ENCODE measurements around the gene ZNF232. TPM values are rescaled to one million over a fixed set of nuclear protein-coding genes. Genes with fewer than 3 reads are reported as not detected.
"Not testable (repeated sequence)": the region's sequence is repeated elsewhere in the genome, so short reads cannot be mapped to it uniquely, and the experiment has no call there.

The ZNF232 gene
- polyA plus RNA-seq, 1 of the 3 experiments (the other 2 are of a cell fraction): 3.4 TPM

- H3K9me3 ChIP-seq; H4K20me1 ChIP-seq (ENCODE audit: insufficient read depth); H3K9me2 ChIP-seq; H3K4me1 ChIP-seq (ENCODE audit: control insufficient read depth in 1 of 2, insufficient read depth in 2 of 2, low read depth in 1 of 2, low read length in 1 of 2); H3K27me3 ChIP-seq (ENCODE audit: insufficient read depth); CTCF ChIA-PET; H3F3A ChIP-seq (replicated peaks; ENCODE audit: insufficient read depth); H3K4me2 ChIP-seq; H3K79me2 ChIP-seq (ENCODE audit: insufficient read depth); H3K9ac ChIP-seq; H3K36me3 ChIP-seq (replicated peaks in 1 of 2; ENCODE audit: control insufficient read depth in 1 of 2, insufficient read depth in 2 of 2, low read length in 1 of 2); DNase-seq; H3K27ac ChIP-seq (ENCODE audit: low read depth in 2 of 2, low read length in 1 of 2); H3K4me3 ChIP-seq (ENCODE audit: low read depth in 2 of 2, low read length in 1 of 2); H2AFZ ChIP-seq (ENCODE audit: low read depth): not testable (repeated sequence)
- 67% methylated on average over 13 of the region's 15 CpGs for WGBS (ENCODE audit: low lambda C conversion rate)
- POLR2A ChIA-PET: interaction anchor here (0.6 kb wide), 1 partner anchor 149 kb away, joined by 4 read pairs; no protein-coding TSS in a partner anchor
These were observed 21.0 kb upstream of the ZNF232 start for GRCh38 chr17:5132503-5133225.

DNA sequence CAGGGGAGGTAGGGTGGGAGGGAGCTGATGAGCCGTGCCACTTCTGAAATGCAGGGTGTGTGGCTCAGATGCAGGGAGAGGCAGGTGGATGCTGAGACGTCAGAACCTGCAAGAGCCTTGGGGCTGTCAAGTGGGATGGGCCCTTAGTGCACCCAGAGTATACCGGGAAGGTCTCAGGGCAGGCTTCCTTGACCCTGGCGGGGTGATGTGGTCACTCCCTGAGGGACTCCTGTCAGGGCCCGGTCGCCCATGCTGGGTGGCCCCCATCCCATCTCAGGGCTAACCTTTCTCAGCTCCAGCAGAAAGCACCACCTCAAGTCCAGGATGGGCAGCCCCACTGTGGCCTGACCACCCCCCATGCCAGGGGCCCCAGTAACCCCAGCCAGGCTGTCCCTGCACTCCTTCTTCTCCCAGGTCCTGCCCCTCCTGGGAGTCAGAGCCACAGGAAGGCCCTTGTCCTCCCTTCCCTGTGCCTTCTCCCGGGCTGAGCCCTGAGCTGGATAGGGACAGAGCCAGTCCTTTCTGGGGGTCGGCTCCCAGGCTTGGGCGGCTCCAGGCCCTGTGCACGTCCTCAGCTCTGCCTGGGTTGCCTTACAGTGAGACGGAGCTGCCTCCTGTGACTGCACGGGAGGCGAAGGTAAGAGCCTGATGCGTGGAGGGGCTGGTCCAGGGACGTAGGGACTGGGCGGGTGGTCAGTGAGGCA, 20.3 kb upstream of the ZNF232 start:
- H3K4me1 ChIP-seq (ENCODE audit: control insufficient read depth in 1 of 2, insufficient read depth in 2 of 2, low read depth in 1 of 2, low read length in 1 of 2); H3K36me3 ChIP-seq (replicated peaks in 1 of 2; ENCODE audit: control insufficient read depth in 1 of 2, insufficient read depth in 2 of 2, low read length in 1 of 2); H4K20me1 ChIP-seq (ENCODE audit: insufficient read depth); DNase-seq; H3K27ac ChIP-seq (ENCODE audit: low read depth in 2 of 2, low read length in 1 of 2); H3K79me2 ChIP-seq (ENCODE audit: insufficient read depth); H3K9me3 ChIP-seq; H2AFZ ChIP-seq (ENCODE audit: low read depth); CTCF ChIA-PET; H3K27me3 ChIP-seq (ENCODE audit: insufficient read depth); H3K9ac ChIP-seq; H3K4me2 ChIP-seq; H3K4me3 ChIP-seq (ENCODE audit: low read depth in 2 of 2, low read length in 1 of 2); H3F3A ChIP-seq (replicated peaks; ENCODE audit: insufficient read depth); H3K9me2 ChIP-seq; POLR2A ChIA-PET: not testable (repeated sequence)
- WGBS (ENCODE audit: low lambda C conversion rate): 48% methylated on average over 10 of the region's 16 CpGs

- 73% methylated on average over 6 of the region's 7 CpGs for WGBS (ENCODE audit: low lambda C conversion rate)
- TF ChIP-seq USF1 (IDR thresholded peaks at IDR 0.05; ENCODE audit: borderline replicate concordance, low read depth): no peak
- no peak for TF ChIP-seq JUND (IDR thresholded peaks at IDR 0.05)
- no peak for TF ChIP-seq MEF2A (IDR thresholded peaks at IDR 0.05; ENCODE audit: borderline replicate concordance, low read depth)
- no peak for TF ChIP-seq TEAD4 (IDR thresholded peaks at IDR 0.05; ENCODE audit: borderline replicate concordance, insufficient read depth)
- no peak for TF ChIP-seq POLR2AphosphoS5 (IDR thresholded peaks at IDR 0.05; ENCODE audit: low read depth, low read length)
- no peak for TF ChIP-seq RAD21 (IDR thresholded peaks at IDR 0.05; ENCODE audit: low read length)
- TF ChIP-seq FOSL2 (IDR thresholded peaks at IDR 0.05; ENCODE audit: borderline replicate concordance, low read depth): no peak
- no peak for TF ChIP-seq ELF1 (IDR thresholded peaks at IDR 0.05)
- no peak for TF ChIP-seq NRF1 (IDR thresholded peaks at IDR 0.05; ENCODE audit: low read depth, low read length)
- TF ChIP-seq, protein P1, sequence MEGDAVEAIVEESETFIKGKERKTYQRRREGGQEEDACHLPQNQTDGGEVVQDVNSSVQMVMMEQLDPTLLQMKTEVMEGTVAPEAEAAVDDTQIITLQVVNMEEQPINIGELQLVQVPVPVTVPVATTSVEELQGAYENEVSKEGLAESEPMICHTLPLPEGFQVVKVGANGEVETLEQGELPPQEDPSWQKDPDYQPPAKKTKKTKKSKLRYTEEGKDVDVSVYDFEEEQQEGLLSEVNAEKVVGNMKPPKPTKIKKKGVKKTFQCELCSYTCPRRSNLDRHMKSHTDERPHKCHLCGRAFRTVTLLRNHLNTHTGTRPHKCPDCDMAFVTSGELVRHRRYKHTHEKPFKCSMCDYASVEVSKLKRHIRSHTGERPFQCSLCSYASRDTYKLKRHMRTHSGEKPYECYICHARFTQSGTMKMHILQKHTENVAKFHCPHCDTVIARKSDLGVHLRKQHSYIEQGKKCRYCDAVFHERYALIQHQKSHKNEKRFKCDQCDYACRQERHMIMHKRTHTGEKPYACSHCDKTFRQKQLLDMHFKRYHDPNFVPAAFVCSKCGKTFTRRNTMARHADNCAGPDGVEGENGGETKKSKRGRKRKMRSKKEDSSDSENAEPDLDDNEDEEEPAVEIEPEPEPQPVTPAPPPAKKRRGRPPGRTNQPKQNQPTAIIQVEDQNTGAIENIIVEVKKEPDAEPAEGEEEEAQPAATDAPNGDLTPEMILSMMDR (IDR thresholded peaks at IDR 0.05): no peak
- TF ChIP-seq SMC3 (IDR thresholded peaks at IDR 0.05; ENCODE audit: low read depth, low read length): no peak
- TF ChIP-seq TAF1 (IDR thresholded peaks at IDR 0.05; ENCODE audit: borderline replicate concordance, low read depth, low read length): no peak
- TF ChIP-seq, protein P2, sequence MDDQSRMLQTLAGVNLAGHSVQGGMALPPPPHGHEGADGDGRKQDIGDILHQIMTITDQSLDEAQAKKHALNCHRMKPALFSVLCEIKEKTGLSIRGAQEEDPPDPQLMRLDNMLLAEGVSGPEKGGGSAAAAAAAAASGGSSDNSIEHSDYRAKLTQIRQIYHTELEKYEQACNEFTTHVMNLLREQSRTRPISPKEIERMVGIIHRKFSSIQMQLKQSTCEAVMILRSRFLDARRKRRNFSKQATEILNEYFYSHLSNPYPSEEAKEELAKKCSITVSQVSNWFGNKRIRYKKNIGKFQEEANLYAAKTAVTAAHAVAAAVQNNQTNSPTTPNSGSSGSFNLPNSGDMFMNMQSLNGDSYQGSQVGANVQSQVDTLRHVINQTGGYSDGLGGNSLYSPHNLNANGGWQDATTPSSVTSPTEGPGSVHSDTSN (IDR thresholded peaks at IDR 0.05): no peak
- no peaks in the 10 kb centered on the region for H3K9me2 ChIP-seq
- no peak overlapping the region for H3K27ac ChIP-seq (ENCODE audit: low read depth in 2 of 2, low read length in 1 of 2)
- peaks cover 3% of the 10 kb centered on the region; the same call in 1 of the 2 replicates for H3K27me3 ChIP-seq (ENCODE audit: insufficient read depth)
- no peaks in the 10 kb centered on the region for H3K36me3 ChIP-seq (replicated peaks in 1 of 2; ENCODE audit: control insufficient read depth in 1 of 2, insufficient read depth in 2 of 2, low read length in 1 of 2)
- no peak for DNase-seq
- no peaks in the 10 kb centered on the region for H4K20me1 ChIP-seq (ENCODE audit: insufficient read depth)
- H3K79me2 ChIP-seq (ENCODE audit: insufficient read depth): no peaks in the 10 kb centered on the region
- no peak overlapping the region for H3K9ac ChIP-seq
- H3K4me2 ChIP-seq: no peak overlapping the region
- H3K4me1 ChIP-seq (ENCODE audit: control insufficient read depth in 1 of 2, insufficient read depth in 2 of 2, low read depth in 1 of 2, low read length in 1 of 2): no peaks in the 10 kb centered on the region
- H3K9me3 ChIP-seq: no peaks in the 10 kb centered on the region
- no peak overlapping the region for H2AFZ ChIP-seq (ENCODE audit: low read depth)
- CTCF ChIA-PET: no interaction called here
- H3K4me3 ChIP-seq (ENCODE audit: low read depth in 2 of 2, low read length in 1 of 2): no peak overlapping the region
- POLR2A ChIA-PET: no interaction called here
- H3F3A ChIP-seq (replicated peaks; ENCODE audit: insufficient read depth): no peaks in the 10 kb centered on the region
These were observed 19.6 kb upstream of the ZNF232 start for GRCh38 chr17:5131146-5131715.

GRCh38 chr17:5130687-5131086, 19.0 kb upstream of the ZNF232 start:
- H3K4me3 ChIP-seq (ENCODE audit: low read depth in 2 of 2, low read length in 1 of 2); H3K27ac ChIP-seq (ENCODE audit: low read depth in 2 of 2, low read length in 1 of 2); H2AFZ ChIP-seq (ENCODE audit: low read depth); H3K9ac ChIP-seq; H3K9me2 ChIP-seq; H4K20me1 ChIP-seq (ENCODE audit: insufficient read depth); CTCF ChIA-PET; H3K4me2 ChIP-seq; H3K36me3 ChIP-seq (replicated peaks in 1 of 2; ENCODE audit: control insufficient read depth in 1 of 2, insufficient read depth in 2 of 2, low read length in 1 of 2); H3K4me1 ChIP-seq (ENCODE audit: control insufficient read depth in 1 of 2, insufficient read depth in 2 of 2, low read depth in 1 of 2, low read length in 1 of 2); H3K79me2 ChIP-seq (ENCODE audit: insufficient read depth); H3K27me3 ChIP-seq (ENCODE audit: insufficient read depth); H3F3A ChIP-seq (replicated peaks; ENCODE audit: insufficient read depth); DNase-seq; H3K9me3 ChIP-seq; POLR2A ChIA-PET: not testable (repeated sequence)
- 37% methylated on average over 3 of the region's 5 CpGs for WGBS (ENCODE audit: low lambda C conversion rate)
